ENCODE measurements around the gene GRID1.
A peak's percentile ranks its signal among the peaks of the same experiment; 100 is the strongest.
"Not testable (repeated sequence)": the region's sequence is repeated elsewhere in the genome, so short reads cannot be mapped to it uniquely, and the experiment has no call there.

GRID1 gene

DNA sequence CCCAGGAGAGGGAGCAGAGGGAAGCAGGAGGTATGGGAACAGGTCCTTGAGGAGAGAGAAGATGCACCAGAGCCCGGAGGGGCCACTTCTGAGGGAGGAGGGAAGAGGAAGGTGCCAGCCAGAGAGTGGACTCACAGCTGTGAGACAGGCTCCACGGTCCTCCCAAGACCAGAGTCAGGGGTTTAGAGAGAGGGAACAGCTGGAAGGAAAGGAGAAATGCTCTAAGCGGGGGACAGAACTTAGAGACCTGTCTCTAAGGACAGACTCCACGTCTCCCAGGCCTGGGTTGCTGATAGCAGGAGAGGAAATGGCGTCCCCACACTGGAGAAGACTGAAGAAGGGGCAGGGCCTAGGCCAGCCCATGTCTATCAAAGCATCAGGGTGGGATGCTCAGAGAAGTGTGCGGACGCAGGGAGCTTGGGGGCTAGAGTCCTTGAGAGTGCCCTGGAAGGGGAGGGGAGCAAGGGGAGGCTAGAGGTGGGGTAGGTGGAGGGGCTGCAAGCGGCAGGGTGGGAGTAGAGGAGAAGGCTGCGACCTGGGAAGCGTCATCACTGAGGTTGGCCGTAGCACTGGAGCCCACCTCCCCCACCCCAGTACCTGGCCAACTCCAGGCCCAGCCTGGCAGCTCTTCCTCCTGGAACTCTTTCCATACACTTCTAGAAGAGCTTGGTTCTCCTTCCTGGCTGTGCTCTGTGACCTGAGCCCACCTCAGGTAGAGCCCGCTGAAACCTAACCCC lies 25.6 kb upstream of the GRID1 start:
- no peak for DNase-seq

DNA sequence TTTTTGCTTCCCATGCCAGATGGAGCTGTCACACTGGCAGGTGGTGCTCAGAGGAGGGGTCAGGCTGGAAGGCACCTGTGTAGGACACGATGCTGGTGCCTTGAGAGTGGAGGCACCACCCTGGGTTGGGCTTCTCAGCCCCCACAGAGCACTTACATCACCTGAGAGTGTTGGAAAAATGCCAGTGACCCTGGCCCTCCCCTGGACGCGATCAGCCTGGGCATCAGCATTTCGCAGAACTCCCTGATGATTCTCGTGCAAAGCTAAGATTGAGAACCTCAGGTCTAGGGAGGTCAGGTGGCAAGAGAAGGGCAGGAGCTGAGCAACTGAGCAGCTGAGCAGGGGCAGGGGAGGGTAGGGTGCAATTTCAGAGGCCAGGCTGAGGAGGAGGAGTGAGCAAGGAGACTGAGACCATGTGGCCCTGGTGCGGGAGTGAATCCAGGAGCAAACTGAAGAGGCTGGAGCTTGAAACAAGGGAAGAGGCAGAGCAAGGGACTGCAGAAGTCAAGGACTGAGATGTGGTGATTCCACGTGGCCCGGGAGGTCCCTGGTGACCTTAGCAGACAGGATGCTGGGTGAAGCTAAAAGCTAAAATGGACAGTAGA lies 24.7 kb upstream of the GRID1 start:
- DNase-seq, result no peak

DNA sequence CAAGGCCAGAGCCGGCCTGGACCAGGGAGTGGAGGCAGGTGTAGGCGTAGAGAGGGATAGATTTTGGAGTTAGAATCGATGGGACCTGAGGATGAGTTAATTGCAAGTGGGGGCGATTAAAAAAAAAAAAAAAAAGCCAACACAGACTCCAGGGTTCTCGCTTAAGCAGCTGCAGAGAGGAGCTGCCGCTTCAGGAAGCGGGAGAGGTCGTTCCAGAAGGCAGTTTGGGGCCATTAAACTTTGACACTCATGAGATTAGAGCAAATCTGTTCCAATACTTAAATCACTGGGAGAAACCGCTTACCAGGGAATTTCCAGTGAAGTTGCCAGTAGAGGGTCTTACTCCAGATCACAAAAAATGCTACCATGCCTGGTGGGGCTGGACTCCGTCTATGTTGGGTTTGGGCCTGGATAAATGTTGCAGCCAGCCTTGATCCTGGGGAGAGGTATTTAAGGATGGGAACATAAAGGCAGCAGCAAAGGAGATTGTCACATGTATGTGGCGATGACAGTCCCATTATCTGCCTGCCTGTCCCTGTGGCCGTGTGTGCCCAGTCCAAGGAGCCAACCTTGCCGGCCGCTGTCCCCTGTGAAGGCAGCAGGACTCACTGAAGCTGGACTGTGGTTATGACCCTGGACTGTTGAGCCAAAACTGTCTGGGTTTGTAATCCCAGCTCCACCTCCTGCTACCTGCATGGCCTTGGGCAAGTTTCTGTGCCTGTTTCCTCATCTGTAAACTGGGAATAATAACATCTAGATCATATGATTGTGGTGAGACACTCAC lies 23.9 kb upstream of the GRID1 start:
- no peak for DNase-seq

DNA sequence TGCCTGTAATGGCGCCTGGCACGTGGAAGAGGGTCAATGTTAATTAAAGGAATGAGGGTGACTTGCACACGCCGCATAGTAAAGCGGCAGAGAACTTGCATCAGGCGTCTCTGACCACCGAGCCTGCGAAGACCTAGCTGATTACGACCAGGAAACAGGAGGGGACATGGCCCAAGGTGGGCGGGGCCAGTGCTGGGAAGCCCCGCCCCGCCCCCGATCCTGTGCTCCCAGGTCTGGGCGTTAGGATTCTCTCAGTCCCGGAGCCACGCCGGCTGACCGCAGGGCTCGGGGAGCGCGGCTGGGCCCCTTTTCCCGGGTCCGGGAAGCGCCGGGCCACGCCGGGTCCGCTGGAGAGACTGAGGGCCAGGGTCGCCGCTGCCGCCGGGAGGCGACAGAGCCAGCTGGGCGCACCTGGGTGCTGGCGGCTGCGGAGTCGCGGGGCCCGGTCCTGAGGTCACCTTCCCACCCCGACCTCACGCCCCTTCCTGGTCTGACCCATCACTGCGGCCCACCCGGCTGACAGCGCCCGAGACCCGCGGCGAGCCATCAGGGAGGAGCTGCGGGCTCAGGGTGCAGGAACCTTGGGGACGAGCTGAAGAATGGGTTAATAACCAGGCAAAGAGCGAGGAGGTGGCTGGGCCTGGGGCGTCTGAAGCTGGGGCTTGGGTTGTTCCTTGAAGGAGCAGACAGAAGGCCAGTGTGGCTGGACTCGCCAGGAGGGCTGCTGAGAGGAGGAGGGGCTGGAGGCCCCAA lies 23.0 kb upstream of the GRID1 start:
- DNase-seq, result no peak

DNA sequence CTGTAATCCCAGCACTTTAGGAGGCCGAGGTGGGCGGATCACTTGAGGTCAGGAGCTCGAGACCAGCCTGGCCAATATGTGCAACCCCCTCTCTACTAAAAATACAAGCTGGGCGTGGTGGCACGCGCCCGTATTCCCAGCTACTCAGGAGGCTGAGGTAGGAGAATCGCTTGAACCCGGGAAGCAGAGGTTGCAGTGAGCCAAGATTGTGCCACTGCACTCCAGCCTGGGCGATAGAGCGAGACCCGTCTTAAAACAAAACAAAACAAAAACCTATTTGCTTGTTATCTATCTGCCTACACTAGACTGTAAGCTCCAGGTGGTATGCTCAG lies 22.5 kb upstream of the GRID1 start:
- DNase-seq, result not testable (repeated sequence)

DNA sequence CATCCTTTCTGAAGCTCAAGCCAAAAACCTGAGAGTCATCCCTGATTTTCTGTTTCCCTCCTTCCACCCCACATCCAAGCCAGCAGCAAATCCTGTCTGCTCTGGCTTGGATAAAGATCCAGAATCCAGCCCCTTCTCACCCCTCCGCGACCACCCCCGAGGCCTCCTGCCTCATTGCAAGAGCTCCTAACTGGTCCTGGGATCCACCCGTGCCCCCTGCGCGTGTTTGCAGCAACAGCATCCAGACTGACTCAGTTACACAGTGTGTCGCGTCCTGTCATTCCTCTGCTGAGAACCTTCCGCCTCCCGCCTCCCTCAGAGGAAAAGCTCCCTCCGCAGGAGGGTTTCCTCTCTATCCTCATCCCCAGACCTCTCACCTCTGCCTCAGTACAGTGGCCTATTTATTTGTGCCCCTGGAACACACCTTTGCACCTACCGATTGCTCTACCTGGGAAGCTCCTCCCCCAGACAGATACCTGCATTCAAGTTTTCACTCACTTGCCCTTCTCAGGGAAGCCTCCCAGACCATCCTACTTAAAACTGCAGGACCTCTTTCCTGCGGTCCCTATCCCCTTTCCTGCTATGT lies 21.6 kb upstream of the GRID1 start:
- no peak for DNase-seq

DNA sequence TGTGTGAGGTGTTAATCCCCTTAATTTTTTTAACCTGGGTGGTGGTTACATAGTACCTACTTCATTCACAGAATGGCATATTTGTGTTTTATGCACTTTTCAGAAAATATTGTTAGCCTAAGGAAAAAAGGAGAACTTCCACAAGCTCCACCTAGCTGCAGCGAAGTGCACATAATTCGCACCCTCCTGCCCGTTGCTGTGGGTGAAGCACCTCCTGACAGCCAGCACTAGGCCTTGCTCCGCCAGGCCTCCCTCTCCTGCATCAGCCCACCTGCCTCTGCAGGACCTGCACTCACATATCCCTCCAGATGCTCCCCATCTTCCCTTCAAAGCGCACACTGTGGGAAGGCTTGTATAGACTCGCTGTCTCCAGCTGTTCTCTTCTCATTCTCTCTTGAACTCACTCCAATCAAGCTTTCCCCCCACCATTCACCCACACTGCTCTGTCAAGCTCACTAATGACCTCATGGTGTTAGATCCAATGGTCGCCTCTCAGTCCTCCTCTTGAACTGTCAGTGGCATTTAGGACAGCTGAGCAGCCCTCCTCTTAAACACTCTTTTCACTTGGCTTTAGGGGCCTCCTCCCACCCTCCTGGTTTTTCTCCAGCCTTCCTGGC lies 20.7 kb upstream of the GRID1 start:
- DNase-seq, result no peak

DNA sequence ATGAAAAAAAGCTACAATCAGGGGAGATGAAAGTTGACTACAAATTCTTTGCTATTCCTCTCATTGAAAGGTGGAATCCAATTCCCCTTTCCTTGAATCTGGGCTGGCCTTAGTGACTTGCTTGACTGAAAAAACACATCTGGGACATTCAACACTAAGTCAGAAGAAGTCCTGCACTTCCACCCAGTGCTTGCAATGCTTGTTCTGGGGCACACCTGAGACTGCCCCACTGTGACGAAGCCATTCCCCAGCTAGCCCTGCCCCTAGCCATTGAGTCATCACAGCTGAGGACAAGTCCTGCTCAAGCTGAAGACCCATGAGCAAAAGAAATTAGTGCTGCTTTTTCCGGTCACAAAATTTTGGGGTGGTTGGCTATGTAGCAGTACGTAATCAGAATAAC lies 19.2 kb upstream of the GRID1 start:
- DNase-seq, result no peak

DNA sequence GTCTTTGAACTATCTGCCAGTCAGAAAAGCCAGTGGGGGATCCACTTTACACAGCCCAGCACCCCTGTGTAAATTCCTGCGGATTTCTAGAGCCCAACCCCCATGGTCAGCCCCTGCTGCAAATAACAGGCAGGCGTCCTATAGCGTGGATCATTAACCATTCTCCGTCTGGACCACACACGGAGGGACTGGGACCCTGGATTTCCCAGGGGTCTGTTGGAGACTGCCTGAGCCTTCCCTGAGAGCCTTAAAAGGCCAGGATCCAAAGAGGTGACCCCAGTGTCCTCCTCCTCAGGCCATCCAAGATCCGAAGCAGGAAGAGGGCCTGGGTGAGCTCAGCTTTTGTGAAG lies 11.2 kb upstream of the GRID1 start:
- no peak for DNase-seq

DNA sequence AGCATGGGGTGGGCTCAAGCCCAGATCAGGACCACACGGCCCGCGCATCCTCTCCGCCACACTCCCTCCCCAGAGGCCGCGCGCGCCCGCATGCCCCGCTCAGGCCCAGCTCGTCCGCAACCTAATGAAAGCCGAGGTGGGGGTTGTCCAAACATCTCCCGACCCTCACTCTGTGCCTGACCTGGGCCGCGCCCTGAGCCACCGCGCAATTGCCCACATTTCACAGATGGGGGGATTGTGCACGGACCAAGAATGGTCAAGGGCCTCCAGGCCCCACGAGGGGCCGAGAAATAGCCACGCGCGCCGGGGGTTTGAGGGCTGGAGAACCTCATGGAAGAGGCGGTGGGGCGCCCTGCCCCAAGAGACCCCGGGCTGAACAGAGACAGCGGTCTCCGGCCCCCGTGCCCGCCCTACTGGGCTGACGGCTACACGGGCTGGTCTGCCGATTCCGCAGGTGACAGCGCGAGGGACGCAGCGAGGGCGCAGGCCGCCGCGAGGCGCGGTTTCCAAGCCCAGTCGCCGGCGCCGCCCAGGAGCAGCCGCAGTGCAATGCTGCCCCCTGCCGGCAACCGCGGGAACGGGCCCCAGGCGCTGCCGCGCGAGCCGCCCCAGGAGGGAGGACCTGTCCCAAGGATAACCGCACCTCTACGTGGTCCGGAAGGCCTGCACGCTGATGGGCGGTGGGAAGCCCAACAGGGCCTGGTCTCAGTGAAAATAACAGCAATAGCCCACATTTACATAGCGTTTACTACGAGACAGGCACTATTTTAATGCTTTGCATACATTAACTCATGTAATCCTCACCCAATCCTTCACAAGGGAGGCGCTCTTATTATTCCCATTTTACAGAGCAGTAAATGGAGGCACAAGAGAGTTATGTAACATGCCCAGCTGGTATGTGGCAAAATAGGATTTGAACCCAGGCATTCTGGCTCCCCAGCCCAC lies 10.5 kb upstream of the GRID1 start:
- peak in 11 of 14 donors; percentile 24 to 86 (median 54) for DNase-seq

DNA sequence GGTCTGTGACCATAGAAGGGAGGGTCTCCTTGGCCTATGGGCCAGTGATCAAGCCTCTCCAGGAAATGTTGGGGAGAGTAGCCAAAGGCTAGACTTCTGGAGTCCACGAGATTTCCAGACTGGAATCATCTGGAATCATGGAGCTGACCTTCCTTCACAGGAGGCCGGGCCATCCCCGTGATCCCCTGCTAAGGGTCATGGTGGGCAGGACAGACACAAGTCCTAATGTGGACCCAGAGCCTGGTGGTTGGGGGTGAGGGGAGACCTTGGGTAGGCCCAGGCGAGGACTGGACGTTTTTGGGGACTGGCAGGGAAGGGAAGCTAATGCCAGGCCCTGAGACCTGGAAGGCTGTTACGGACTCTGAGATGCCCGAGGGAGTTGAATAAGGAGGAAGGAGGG lies 9.8 kb upstream of the GRID1 start:
- DNase-seq, result no peak

DNA sequence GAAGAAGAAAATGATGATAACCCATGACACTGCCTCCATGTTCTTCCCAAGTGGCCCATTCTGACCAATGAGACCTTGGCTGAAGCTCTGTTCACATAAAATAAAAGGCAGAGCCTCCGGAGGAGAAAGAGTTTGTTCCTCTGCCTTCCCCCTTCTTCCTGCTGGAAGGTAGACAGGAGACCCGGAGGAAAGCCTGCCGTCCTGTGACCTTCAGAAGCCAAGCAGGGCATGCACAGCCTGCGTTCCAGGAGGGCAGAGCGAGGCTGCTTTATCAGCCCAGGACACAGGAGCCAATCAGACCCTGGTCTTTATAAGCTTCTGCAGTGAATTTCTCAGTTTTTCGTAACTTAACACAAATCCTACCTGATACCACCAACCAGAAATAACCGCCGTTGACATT lies 8.6 kb upstream of the GRID1 start:
- DNase-seq, result no peak

DNA sequence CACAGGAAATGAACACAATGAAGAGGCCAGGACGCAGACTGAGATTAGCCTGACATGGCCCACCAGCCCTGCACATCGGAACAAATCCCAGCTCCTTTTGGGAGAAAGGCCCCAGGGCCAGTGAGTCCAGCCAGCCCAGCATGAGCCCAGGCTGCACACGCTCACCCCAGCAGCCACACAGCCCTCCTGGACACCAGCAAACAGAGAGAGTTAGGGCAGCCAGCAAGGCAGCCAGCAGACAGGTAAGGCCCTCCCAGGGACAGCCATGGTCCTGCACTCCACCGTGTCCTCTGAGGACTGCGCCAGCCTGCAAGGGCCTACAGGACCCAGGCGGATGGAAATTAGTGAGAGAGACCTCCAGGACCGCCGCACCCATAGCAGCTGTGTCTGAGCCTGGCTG lies 8.1 kb upstream of the GRID1 start:
- no peak for DNase-seq

DNA sequence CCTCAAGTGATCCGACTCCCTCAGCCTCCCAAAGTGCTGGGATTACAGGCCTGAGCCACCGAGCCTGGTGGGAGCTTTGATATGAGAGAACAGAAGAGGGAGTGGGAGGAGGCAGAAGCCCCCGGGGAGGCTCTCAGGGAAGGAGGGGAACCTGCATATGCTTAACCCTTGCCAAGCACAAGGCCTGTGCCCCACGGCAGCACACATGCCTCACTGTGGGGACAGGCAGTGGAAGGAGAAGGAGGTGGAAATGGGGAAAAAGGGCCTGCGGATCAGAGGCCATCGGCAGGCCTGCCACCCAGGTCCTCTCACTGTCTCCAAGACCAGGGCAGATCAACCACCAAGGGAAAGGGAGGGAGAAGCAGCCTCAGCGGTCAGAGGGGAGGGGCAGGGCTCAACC lies 7.2 kb upstream of the GRID1 start:
- no peak for DNase-seq

DNA sequence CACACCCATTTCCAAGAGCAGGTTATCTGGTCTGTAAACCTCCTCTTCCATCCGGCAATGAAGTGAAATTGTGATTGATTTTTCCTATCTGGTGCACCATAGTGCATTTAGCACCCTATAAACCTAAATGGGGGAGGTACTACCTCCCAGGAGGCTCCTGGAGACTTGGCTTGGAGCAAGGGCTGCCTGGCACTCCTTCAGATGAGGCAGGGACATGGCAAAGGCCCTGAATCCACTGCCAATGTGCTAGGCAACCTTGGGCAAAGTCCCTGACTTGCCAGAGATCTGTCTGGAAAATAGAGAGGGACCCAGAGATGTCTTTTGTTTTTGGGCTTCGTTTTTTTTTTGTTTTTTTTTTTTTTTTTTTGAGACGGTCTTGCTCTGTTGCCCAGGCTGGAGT lies 6.7 kb upstream of the GRID1 start:
- DNase-seq, result peak in 1 of 14 donors; percentile 45

DNA sequence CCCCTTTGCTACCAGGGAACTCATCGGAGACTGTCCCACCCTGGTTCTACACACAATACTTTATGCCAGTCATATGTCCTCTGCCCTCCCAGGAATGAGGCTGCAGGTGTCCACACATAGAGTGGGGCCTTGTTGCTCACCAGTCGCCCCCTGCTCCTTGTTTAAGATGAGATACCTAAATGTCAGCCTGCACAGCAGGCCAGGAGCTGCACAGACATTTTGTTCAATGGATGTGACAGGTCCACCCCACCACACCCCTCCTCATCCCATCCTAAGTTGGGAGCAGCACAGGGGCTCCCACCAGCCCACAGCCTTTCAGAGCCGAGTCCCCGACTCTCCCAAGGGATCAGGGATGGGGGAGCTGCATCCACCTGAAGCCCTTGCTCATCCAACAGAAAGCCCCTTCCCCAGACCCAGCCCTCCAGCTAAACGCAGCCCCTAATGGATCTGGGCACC lies 6.2 kb upstream of the GRID1 start:
- no peak for DNase-seq

DNA sequence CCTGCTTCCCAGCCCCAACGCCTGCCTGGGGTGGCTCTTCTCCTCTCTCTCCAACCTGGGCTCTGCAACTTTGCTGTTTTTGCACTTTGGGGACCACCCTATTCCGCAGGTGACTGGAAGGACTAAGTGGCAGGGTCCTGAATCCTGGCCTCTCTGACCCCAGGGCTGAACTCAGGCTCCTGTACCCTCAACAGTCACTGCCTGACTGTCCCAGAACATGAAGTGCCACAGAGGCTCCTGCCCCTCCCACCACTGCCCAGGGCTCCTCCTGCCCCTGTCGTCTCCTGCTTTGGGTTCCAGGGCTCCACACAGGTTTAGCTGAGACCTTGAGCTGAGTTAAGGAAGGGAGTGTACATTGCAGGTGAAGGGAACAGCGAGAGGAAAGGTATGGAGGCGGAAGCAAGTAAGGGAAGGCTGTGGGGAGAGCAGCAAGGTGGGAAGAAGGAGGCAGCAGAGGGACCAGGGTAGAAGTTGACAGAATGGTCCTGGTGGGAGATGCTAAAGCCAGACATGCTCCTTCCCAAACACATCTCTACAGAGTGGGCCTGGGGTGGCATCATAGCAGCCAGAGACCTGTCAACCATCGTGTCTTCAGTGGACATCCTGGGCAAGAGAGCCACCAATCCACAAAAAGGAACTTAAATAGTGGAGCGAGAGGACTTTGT lies 5.7 kb upstream of the GRID1 start:
- no peak for DNase-seq

DNA sequence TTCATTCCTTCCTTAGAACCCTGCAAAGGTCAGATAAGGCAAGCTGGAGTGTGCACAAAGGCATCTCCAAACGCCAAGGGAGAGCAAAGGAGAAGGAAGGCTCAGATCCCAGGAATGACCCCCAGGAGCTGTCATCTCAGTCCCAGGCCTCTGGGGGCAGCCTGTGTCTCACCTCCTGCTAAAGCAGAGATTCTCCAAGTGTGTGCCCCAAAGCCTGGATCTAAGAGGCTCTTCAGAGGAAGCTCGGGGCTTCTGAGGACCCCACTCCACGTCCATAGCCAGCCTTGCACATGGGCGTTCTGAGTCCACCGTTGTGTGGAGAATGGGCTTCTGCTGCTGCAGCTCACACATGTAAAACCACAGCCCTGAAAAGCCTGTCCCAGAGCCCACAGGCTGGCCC lies 5.1 kb upstream of the GRID1 start:
- DNase-seq, result no peak

DNA sequence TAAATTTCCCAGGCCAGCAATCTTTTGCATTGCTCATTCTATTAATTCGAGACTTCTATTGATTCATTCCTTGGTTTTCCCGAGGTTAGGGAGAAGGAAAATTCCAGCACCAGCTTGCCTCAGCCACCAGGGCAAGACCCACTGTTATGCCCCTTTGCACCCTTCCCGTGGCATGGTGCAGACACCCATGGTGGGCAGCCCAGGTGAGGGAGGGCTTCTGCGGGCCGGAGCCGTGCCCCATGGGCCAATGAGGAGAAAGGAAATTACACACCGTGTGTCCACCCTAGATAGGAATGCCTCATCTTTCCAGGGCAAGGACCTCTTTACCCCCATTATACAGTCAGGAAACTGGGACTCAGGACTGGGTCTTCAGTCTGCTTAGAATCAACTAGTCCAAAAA lies 4.5 kb upstream of the GRID1 start:
- DNase-seq, result no peak

DNA sequence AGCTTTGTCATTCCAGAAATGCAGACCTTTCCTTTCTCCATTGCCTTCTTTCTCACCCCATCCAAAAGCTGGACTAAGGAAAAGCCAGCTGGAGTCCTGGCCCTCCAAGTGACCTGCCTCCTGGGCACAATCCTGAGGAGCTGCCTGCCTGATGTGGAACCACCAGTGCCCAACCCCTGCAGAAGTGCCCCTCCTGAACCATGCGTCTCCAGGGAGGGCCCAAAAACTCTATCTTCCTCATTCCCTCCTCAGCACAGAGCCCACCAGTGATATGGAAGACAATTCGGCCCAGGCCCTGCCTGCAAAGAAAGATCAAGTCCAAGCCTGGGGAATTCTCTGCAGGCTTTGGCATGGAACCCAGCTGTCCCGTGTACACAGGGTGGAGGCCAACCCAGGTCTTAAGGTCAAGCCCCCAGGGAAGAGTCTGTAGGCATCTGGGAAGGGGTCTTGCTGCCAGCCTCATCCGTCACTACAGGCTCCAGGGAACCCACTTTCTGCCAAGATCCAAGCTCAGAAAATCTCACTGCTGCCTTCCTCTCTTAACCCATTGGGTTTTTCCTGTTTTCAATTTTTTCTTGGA lies 3.5 kb upstream of the GRID1 start:
- no peak for DNase-seq
